ENCODE measurements around the gene KANSL1.
"Not testable (repeated sequence)": the region's sequence is repeated elsewhere in the genome, so short reads cannot be mapped to it uniquely, and the experiment has no call there.

KANSL1 gene

DNA sequence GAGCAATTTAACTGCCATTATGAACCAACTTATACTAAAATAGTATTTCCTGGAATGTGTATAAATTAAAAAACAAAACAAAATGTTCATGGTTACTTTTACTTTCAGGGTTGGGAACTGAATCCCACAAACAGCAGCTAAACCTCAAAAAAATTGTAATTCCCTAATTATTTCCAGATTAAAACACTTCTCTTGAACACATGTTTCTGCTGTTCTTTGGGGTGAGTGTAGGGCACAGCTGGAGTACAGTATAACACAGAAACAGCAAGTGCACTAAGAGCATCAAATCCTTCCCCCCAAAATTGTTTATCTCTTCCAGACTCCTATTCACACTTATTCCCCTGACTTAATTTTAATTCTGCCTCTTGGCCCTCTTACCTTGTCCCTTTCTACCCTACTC, 56.4 kb downstream of the KANSL1 start:
- DNase-seq (ENCODE audit: low spot score) = no peak

DNA sequence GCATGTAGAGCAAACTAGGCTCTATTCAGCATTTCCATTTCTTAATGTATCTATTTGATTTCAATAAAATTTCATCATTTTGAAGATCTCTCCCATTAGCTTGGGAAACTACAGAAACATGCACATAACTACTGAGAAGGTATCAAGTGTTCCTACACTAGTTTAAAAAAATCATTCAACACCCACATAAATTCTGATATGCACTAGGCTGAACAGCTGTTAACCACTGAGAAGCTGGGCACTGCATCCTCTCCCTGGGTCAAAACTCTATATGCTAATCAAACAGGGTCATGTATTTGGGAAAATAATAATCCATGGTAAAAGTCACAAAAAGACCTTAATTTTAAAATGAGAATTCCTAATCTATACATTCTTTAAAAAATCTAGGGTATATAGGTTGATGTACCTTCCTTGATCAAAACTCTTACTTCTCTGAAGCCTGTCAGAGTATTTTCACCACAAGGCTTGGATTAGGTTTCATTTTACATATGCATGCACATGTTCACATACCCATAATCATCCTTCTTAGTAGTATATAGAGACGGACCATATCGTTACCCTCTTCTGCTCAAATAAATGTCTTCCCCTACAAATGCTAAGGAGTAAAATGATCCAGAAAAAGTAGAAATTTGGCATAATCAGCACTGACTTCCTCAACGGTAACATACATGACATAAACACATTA, 57.2 kb downstream of the KANSL1 start:
- DNase-seq (ENCODE audit: low spot score) = no peak

DNA sequence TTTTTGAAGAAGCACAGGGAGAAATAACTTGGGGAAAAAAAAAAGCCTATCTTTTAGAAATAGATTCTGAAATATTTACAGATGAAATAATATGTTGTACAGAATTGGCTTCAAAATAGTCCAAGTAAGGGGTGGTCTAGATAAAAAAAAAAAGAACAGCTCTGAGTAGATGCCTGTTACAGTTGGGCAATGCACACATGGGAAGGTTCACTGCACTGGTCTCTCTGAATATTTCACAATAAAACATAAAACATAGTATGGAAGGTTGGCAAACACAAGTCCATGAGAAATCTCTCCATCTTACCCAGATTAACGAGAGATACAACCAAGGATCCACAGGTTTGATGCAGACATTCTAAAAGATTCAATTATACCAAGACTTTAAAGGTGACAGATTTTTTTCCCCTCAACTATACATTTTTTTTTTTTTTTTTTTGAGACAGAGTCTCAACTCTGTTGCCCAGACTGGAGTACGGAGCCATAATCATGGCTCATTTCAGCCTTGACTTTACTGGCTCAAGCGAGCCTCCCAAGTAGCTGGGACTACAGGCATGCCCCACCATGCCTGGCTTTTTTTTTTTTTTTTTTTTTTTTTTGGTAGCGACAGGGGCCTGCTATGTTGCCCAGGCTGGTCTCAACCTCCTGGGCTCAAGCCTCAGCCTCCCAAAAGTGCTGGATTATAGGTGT, 58.0 kb downstream of the KANSL1 start:
- DNase-seq (ENCODE audit: low spot score) = no peak

DNA sequence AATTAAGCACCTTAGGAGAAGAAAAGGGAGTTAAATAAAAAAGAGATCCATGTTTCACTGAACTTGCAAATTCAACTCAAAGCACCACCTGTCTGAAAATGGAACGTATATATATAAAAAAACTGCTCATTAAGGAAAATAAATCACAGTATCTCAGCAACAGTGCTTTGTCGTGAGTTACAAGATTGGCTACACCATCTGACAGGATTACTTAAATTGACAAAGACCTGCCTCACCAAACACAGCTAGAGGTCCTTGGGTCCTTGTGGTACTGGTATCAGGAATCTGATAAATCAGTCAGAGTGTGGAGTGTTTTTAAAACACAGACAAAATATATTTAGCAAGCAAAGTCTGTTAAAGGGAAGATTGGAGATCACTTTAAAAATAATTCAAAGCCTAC, 63.9 kb downstream of the KANSL1 start:
- no peak for DNase-seq (ENCODE audit: low spot score)

DNA sequence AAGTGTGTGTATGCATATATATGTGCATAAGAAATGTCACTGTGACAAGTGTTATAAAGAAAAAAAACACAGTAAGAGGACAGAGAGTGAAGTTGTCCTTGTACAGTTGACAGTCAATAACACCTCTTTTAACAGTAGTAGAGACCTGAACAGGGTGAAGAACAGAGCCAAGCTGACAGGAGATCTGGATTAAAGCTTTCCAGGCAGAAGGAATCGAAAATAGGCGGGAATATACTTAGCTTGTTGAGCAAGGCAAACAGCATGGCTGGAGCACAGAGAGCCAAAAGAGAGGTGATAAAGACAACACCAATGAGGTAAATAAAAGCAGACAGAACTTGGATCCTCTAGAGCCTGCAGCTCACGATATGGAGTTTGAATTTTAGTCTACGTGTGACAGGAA, 64.8 kb downstream of the KANSL1 start:
- DNase-seq (ENCODE audit: low spot score) = no peak

DNA sequence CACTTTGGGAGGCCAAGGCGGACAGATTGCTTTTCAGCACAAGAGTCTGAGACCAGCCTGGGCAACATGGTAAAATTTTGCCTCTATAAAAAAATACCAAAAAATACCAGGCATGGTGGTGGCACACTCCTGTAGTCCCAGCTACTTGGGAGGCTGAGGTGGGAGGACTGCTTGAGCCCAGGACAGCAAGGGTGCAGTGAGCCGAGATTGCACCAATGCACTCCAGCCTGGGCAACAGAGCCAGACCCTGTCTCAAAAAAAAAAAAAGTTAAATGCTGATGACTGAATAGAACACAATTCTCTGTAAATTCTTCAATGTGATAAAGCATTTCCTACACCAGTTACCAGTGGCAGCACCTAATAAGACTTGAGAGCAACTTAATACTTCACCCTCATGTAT, 65.7 kb downstream of the KANSL1 start:
- no peak for DNase-seq (ENCODE audit: low spot score)

DNA sequence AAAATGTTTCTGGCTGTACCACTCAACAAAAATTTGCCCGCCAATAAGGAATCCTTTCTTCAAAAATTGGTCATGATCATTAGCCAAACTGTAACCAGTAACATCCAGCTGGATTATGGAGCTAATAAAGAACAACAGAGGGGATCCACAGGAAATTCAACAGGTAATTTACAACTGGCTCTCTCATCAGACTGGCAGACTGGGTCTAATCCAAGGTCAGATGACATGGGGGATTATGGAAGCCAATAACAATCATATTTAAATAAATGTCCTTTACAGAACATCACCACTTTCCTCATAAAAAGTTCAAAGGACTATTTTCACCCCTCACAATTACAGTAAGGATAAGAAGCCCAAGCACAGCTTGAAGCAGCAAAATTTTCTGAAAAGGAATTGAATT, 66.4 kb downstream of the KANSL1 start:
- no peak for DNase-seq (ENCODE audit: low spot score)

DNA sequence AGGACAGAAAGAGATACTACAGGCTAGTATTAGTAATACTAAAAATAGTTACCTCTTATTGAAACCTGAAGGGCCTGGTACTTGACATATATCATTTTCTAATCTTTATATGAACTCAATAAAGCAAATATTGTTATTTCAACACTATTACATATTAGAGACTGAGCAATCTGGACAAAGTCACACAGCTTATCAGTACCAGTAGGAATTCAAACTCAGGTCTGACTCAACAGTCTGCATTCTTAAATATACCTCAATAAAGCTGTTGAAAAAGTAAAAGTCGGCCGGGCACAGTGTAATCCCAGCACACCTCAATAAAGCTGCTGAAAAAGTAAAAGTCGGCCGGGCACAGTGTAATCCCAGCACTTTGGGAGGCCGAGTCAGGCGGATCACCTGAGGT, 67.4 kb downstream of the KANSL1 start:
- DNase-seq (ENCODE audit: low spot score) = no peak

DNA sequence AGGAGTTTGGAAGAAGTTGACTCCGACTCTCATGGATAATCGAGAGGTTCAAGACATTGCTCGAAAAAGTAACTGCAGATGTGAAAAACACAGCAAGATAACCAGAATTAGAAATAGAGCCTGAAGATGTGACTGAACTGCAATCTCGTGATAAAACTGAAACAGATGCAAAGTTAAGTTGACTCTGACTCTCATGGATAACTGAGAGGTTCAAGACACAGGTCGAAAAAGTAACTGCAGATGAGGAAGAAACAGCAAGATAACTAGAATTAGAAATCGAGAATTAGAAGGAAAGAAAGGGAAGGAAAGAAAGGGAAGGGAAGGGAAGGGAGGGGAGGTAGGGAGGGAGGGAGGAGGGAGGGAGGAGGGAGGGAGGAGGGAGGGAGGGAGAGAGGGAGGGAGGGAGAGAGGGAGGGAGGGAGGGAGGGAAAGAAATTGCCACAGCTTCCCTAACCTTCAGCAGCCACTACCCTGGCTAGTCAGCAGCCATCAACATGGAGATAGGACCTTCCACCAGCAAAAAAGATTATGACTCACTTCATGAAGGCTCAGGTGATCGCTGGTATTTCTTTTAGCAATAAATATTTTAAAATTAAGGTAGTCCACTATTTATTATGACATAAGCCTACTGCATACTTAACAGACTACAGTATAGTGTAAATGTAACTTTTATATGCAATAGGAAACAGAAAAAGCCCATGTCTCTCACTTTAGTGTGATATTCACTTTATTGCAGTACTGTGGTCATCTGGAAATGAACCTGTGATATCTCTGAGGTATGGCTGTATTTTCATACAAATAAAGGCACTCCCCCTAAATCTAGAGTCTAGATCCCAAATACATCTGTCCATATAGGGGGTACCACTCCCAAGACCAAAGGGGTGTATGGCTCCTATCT, 68.3 kb downstream of the KANSL1 start:
- no peak for DNase-seq (ENCODE audit: low spot score)

DNA sequence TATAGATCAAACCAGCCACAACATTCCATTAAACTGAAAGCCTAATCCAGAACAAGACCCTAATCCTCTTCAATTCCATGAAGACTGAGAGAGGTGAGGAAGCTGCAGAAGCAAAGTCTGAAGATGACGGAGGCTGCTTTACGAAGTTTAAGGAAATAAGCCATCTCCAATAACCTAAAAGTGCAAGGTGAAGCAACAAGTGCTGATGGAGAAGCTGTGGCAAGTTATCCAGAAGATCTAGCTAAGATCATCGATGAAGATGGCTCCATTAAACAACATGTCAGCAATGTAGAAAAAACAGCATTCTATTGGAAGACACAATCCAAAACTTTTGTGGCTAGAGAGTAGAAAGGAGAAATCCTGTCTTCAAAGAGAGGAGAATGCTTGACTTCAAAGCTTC, 69.6 kb downstream of the KANSL1 start:
- no peak for DNase-seq (ENCODE audit: low spot score)

DNA sequence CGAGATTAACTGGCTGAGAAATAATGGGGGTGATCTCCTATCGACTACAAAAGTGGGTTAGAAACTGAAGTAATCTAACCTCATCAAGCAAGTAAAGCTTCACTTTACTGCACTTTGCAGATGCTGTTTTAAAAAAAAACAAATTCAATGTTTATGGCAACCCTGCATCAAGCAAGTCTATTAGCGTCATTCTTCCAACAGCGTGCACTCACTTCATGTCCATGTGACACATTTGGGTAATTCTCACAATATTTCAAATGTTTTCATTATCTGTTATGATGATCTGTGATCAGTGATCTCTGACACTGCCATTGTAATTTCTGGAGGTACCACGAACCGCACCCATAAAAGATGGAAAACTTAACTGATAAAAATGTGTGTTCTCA, 70.8 kb downstream of the KANSL1 start:
- no peak for DNase-seq (ENCODE audit: low spot score)

DNA sequence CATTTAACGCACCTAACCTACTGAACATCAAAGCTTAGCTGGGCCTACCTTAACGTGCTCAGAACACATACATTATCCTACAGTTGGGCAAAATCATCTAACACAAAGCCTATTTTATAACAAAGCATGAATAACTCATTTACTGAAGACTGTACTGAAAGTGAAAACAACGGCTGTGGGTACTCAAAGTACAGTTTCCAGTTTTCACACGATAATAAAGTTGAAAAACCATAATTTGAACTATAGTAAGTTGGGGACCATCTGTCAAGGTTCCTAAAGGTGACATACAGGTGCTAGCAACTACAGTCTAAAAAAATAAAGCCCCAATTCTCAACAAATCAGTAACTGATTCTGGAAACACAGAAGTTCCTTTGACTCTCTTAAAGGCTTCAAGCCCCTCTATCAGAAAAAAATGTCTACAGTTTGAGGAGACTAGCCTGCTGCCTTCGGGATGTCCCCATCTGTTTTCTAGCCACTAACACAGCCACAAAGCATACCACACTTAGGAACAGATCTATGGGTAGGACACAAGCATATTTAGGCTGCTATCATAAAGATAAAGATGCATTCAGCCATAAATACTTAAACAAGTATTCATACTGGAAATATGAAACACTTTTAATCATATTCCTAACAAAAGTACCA, 71.3 kb downstream of the KANSL1 start:
- DNase-seq (ENCODE audit: low spot score) = no peak

DNA sequence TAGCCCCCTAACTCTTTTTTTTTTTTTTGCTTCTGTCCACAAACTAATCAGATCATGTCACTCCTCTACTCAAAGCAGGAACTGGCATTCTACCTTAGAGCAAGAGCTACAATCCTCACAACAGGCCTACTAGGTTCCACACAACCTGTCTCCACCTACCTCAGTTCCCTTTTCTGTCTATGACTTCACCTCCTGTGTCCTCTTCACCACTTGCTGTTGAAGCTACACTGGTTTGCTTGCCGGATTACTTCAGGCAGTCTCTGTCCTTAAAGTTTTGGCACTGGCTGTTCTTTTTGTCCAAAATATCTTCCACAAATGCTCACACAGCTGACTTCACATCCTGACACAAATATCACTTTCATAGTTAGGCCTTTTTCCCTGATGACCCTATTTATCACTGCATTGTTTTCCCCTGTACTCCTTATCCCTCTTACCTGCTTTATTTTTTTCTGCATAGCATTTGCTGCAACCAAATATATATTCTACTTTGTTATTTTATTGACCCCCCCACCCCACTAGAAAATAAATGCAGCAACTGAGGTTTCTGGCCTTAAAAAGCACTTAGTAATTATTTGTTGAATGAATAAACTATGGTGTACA, 72.0 kb downstream of the KANSL1 start:
- no peak for DNase-seq (ENCODE audit: low spot score)

DNA sequence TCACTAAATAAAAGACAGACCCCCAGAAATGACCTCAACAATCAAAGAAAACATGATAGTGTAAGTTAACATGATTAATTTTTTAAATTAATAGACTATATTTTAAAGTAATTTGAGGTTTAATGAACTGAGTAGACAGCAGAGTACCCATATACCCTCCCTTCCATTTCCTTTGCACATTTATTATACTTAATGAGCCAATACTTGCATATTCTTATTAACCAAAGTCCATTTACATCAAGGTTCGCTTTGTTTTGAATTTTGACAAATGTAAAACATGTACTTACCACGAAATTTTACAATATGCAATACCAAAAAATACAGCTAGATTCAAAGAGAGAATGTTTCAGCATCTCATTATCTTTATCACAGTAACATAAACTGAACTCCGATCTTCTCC, 72.7 kb downstream of the KANSL1 start:
- DNase-seq (ENCODE audit: low spot score) = no peak

DNA sequence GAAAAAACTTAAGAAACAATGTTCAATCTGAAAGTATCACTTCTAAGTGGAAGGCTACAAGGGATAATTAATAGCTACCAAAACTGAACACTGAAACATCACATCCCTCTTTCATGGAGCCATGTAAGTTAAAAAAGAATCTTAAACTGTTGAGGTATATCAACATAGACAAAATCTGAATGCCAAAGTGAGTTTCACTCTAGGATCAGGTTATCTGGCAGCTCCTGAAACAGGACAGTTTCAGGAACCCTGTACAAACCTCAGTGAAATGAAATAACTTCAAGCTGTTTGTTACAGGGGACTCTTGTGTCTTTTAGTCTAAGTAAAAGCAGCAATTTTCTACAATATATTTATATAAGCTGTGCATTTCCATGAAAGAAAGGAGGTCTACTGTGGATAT, 73.2 kb downstream of the KANSL1 start:
- DNase-seq (ENCODE audit: low spot score) = no peak

DNA sequence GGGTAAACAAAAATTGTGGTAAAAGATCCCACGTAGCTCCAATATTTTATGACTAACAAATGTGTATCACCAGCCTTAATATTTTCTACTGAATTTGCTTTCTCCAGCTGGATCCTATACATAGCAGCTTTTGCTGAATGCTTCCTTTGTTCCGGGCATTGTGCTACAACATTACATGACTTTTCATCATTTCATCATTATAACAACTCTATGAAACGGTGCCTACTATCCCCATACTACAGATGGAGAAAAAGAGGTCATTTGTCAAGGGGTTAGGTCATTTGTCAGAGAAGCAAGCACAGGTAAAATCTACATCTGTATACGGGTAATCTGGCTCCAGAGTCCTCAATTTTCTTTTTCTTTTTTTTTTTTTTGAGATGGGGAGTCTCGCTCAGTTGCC, 74.3 kb downstream of the KANSL1 start:
- DNase-seq (ENCODE audit: low spot score) = peak; percentile 34

DNA sequence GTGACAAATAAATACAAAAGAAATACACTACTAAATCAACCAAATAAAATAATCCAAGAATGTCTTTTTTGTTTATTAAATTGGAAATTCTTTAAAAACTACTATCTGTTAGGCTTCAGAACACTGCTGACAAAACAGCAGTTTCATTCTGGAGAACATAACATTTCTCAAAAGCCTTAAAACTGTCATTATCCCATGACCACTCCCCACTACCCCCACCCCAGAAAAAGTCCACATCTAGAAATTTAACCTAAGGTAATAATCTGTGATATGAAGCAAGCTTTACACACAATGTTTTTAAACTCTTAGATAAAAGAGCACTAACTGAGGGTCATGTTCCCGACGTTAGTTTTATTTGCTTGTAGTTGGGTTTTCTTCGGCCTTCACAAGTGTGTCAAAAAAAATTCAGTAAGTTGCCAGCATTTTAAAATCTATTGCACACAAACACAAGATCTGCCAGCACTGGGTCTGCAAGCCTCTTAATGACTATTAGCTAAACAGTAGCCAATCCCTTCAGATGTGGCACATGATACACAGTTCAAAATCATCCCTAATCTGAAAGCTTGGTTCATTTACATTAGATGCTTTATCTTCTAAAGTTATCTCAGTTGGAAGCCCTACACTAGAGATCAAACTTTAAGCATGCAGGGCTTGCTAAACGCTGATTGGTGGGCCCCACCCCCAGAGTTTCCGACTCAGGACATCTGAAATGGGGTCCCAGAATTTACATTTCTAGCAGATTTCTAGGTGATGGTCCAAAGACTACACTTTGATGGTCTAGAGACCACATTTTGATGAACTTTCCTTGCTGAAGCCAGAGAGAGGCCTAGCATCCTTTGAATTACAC, 75.2 kb downstream of the KANSL1 start:
- DNase-seq (ENCODE audit: low spot score) = no peak

DNA sequence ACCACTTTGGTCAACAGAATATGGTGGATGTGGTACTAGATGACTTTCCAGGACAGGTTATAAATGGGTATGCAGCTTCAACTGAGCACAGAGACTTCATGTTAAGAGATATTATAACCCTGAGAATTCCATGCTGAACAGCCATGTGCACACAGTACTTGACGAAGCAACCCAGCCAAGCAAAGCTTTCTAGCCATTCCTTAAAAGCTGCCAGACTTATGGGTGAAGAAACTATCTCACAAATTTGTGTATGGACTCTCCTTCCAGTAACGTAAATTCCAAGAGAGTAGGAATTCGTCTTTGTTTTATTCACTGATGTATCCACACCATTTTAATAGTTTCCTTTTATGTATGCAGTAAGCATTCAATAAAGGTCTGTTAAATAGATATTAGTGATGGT, 76.1 kb downstream of the KANSL1 start:
- no peak for DNase-seq (ENCODE audit: low spot score)

DNA sequence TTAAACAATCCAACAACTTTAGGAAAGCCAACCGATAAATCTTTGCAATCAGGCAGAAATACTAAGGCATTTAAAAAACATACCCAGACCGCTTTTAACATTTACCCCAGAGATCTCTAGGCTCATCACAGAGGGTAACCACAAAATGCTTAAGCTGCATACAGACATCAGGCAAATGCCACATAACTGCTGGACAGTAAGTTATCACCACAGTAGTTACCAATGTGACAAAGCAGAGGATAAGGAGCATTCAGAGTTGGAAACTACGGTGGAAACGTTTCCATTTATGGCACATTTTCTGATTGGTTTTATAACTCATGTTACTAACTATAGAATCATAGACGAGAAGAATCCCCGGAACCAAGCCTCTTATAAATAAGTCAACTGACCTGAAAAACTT, 77.5 kb downstream of the KANSL1 start:
- DNase-seq (ENCODE audit: low spot score) = no peak

DNA sequence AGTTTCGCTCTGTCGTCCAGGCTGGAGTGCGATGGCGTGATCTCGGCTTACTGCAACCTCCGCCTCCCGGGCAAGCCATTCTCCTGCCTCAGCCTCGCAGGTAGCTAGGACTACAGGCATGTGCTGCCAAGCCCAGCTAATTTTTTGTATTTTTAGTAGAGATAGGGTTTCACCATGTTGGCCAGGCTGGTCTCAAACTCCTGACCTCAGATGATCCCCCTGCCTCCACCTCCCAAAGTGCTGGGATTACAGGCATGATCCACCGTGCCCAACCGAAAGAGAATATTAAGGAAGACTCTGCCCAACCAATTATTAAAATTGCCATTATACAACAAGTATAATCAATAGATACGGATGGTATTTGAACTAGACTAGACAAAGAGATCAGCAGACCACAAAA, 82.0 kb downstream of the KANSL1 start:
- DNase-seq (ENCODE audit: low spot score) = not testable (repeated sequence)

DNA sequence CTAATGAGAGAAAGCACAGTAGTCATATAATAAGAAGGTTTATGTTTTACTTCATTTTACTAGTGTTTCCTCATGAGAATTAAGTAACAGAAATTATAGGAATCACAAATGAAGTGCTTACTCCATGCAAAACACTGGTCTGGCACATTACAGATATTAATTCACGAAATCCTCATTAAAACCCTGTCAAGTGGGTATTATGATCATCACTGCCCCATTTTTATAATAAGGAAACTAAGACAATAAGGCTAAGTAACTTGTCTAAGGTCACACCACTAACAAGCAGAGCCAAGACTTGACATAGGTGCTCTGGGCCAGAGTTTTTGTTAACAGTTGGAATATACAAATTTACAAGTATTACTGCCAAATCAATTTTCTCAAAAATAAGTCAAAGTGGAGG, 83.0 kb downstream of the KANSL1 start:
- no peak for DNase-seq (ENCODE audit: low spot score)

Data from SW480 (cell line).